Smooth muscle cell (in vitro differentiated cells): ENCODE data around the gene CREBRF. TPM values are rescaled to one million over a fixed set of nuclear protein-coding genes. Genes with fewer than 3 reads are reported as not detected.
A peak's percentile ranks its signal among the peaks of the same experiment; 100 is the strongest.

Experiments
- DNase-seq: peaks from one replicate; lab custom pipeline; 2025; ENCODE audit not compliant: unreplicated experiment; lab: John Stamatoyannopoulos, UW
- H2AFZ ChIP-seq: fragments of 200-600 bp; sonication (generic); 2 replicates; pipeline ENCODE4 v1.6.0; 2016; ENCODE audit warnings: antibody characterized with exemption, low read depth, mild to moderate bottlenecking
- H3F3A ChIP-seq: fragments of 200-600 bp; sonication (generic); 2 replicates; pipeline ENCODE4 v1.6.0; 2017; ENCODE audit warnings: antibody characterized with exemption, low read depth
- H3K27ac ChIP-seq: fragments of 200-600 bp; sonication (generic); 2 replicates; pipeline ENCODE4 v1.5.1; 2016; ENCODE audit warnings: low read depth, mild to moderate bottlenecking
- H3K27me3 ChIP-seq: fragments of 200-600 bp; sonication (generic); 2 replicates; pipeline ENCODE4 v1.6.1; 2016; ENCODE audit warnings: low read depth, mild to moderate bottlenecking
- H3K36me3 ChIP-seq: fragments of 200-600 bp; sonication (generic); 2 replicates; pipeline ENCODE4 v1.5.1; 2016; ENCODE audit warnings: low read depth
- H3K4me1 ChIP-seq: fragments of 200-600 bp; sonication (generic); 2 replicates; pipeline ENCODE4 v1.5.1; 2016; ENCODE audit warnings: low read depth
- H3K4me2 ChIP-seq: fragments of 200-600 bp; sonication (generic); 2 replicates; pipeline ENCODE4 v1.6.0; 2016; ENCODE audit warnings: mild to moderate bottlenecking
- H3K4me3 ChIP-seq: fragments of 200-600 bp; sonication (generic); 2 replicates; pipeline ENCODE4 v1.5.1; 2016; ENCODE audit warnings: mild to moderate bottlenecking
- H3K79me2 ChIP-seq: fragments of 200-600 bp; sonication (generic); 2 replicates; pipeline ENCODE4 v1.6.0; 2016; ENCODE audit warnings: low read depth, mild to moderate bottlenecking
- H3K9ac ChIP-seq: fragments of 200-600 bp; sonication (generic); 2 replicates; pipeline ENCODE4 v1.6.0; 2016; ENCODE audit warnings: low read depth
- H3K9me3 ChIP-seq: fragments of 200-600 bp; sonication (generic); replicated peaks from 2 replicates; pipeline ENCODE4 v1.5.1; 2016; ENCODE audit warnings: low read depth
- H4K20me1 ChIP-seq: fragments of 200-600 bp; sonication (generic); 2 replicates; pipeline ENCODE4 v1.6.0; 2016; ENCODE audit warnings: low read depth
- CTCF ChIP-seq: fragments of 200-600 bp; sonication (generic); IDR thresholded peaks from 2 replicates; pipeline ENCODE4 v1.5.1; 2017; ENCODE audit warnings: borderline replicate concordance, mild to moderate bottlenecking, antibody characterized with exemption; ENCODE audit not compliant: insufficient read depth, poor library complexity, severe bottlenecking
- WGBS: methylation state at CpG from one replicate; pipeline ENCODE4 v1.1.7; 2016; ENCODE audit warnings: low lambda C conversion rate; 5-methylcytosine and 5-hydroxymethylcytosine counted together
- polyA plus RNA-seq: library from polyadenylated mRNA; unstranded; fragments of >200 nt; fragmentation: Nextera tagmentation; extraction: Ambion mirVana; gene quantifications from 2 replicates; pipeline ENCODE4 v1.2.1, GENCODE V29; 2016
- total RNA-seq: library from RNA; depleted of rRNA; stranded (reverse); fragments of >200 nt; gene quantifications from 2 replicates; pipeline ENCODE4 v1.2.3, GENCODE V29; 2014

Gene CREBRF
- total and polyA plus RNA-seq, 2 experiments from 2014 or later, result 6.9 to 11.3 TPM

GRCh38 chr5:173057062-173057924 lies 1.1 kb downstream of the CREBRF start:
- Histone ChIP-seq H3K9ac (peak overlapping the region; percentile 99), H3K27ac (peak overlapping the region; percentile 98), H3F3A (no peaks in the 10 kb centered on the region), H3K27me3 (no peaks in the 10 kb centered on the region), H2AFZ (peak overlapping the region; percentile 93), H3K79me2 (peaks cover 32% of the 10 kb centered on the region), H3K36me3 (no peaks in the 10 kb centered on the region), H3K4me2 (peak overlapping the region; percentile 89), H3K9me3 (no peaks in the 10 kb centered on the region), H3K4me1 (peaks cover 6% of the 10 kb centered on the region), H3K4me3 (peak overlapping the region; percentile 99), H4K20me1 (peaks cover 10% of the 10 kb centered on the region)
- peak; percentile 97 for DNase-seq
- TF ChIP-seq CTCF, result no peak
- WGBS, result 0% methylated on average over 32 of the region's 38 CpGs

- no peak overlapping the region for H3K4me3 ChIP-seq
- peaks cover 6% of the 10 kb centered on the region for H3K4me1 ChIP-seq
- no peak overlapping the region for H3K9ac ChIP-seq
- TF ChIP-seq CTCF, result no peak
- H2AFZ ChIP-seq, result no peak overlapping the region
- H3K4me2 ChIP-seq, result no peak overlapping the region
- H3K9me3 ChIP-seq, result no peaks in the 10 kb centered on the region
- no peaks in the 10 kb centered on the region for H3K27me3 ChIP-seq
- H3K27ac ChIP-seq, result no peak overlapping the region
- no peaks in the 10 kb centered on the region for H3K36me3 ChIP-seq
- H3K79me2 ChIP-seq, result peaks cover 34% of the 10 kb centered on the region
- H4K20me1 ChIP-seq, result peaks cover 37% of the 10 kb centered on the region
- 94% methylated on average over 4 of the region's 4 CpGs for WGBS
- no peak for DNase-seq
- no peaks in the 10 kb centered on the region for H3F3A ChIP-seq
These were observed 6.0 kb downstream of the CREBRF start for GRCh38 chr5:173062141-173062540.

- Histone ChIP-seq H3F3A (no peaks in the 10 kb centered on the region), H3K4me2 (no peak overlapping the region), H3K79me2 (peaks cover 24% of the 10 kb centered on the region), H3K4me3 (no peak overlapping the region), H3K9me3 (no peaks in the 10 kb centered on the region), H3K27ac (no peak overlapping the region), H3K36me3 (no peaks in the 10 kb centered on the region), H4K20me1 (peaks cover 61% of the 10 kb centered on the region), H3K4me1 (no peaks in the 10 kb centered on the region), H3K9ac (no peak overlapping the region), H3K27me3 (no peaks in the 10 kb centered on the region), H2AFZ (no peak overlapping the region)
- DNase-seq, result no peak
- TF ChIP-seq CTCF, result no peak
These were observed 9.0 kb downstream of the CREBRF start for GRCh38 chr5:173065155-173065554.

GRCh38 chr5:173069671-173070070 lies 13.5 kb downstream of the CREBRF start:
- H4K20me1 ChIP-seq, result peaks cover 62% of the 10 kb centered on the region
- no peak overlapping the region for H2AFZ ChIP-seq
- WGBS, result 98% methylated on average over 7 of the region's 7 CpGs
- no peaks in the 10 kb centered on the region for H3F3A ChIP-seq
- H3K79me2 ChIP-seq, result peaks cover 12% of the 10 kb centered on the region
- no peak for DNase-seq
- H3K9me3 ChIP-seq, result no peaks in the 10 kb centered on the region
- no peak overlapping the region for H3K4me3 ChIP-seq
- no peak for TF ChIP-seq CTCF
- H3K4me2 ChIP-seq, result no peak overlapping the region
- H3K36me3 ChIP-seq, result no peaks in the 10 kb centered on the region
- H3K27ac ChIP-seq, result no peak overlapping the region
- H3K4me1 ChIP-seq, result no peaks in the 10 kb centered on the region
- H3K9ac ChIP-seq, result no peak overlapping the region
- no peaks in the 10 kb centered on the region for H3K27me3 ChIP-seq
